Motor neuron (in vitro differentiated cells): ENCODE results near the gene CHST4. TPM values are rescaled to one million over a fixed set of nuclear protein-coding genes. Genes with fewer than 3 reads are reported as not detected.
"Not testable (repeated sequence)": the region's sequence is repeated elsewhere in the genome, so short reads cannot be mapped to it uniquely, and the experiment has no call there.

Experiments
- ATAC-seq, 8 experiments: fragments of 200-7000 bp; cut with Tn5 transposase; replicated peaks in 6 of 8; 2 replicates each; pipeline ENCODE4 v1.8.0; 2021; ENCODE audit warnings: mild to moderate bottlenecking in 8 of 8, moderate library complexity in 8 of 8
- H3K27ac ChIP-seq, 2 donors: fragments of 250-450 bp; sonication (Bioruptor Pico); 2 replicates each; pipeline ENCODE4 v1.9.0; 2021; ENCODE audit warnings: antibody characterized with exemption in 2 of 2, mild to moderate bottlenecking in 2 of 2, moderate library complexity in 1 of 2
- H3K4me1 ChIP-seq, 2 donors: fragments of 250-450 bp; sonication (Bioruptor Pico); replicated peaks in 1 of 2; 2 replicates each; pipeline ENCODE4 v1.6.1; 2021; ENCODE audit warnings: antibody characterized with exemption in 2 of 2, mild to moderate bottlenecking in 2 of 2, moderate library complexity in 1 of 2
- H3K4me3 ChIP-seq, 5 donors: fragments of 250-450 bp; sonication (Bioruptor Pico); 2 replicates each; pipeline ENCODE4 v1.9.0; 2021; ENCODE audit warnings: antibody characterized with exemption in 5 of 5, mild to moderate bottlenecking in 5 of 5, moderate library complexity in 4 of 5
- WGBS, 10 experiments: fragments of 450-650 bp; shearing (Covaris generic); methylation state at CpG; one replicate each; pipeline ENCODE4 v1.0.0; 2022; 5-methylcytosine and 5-hydroxymethylcytosine counted together
- in situ Hi-C, 9 experiments: fragments of 400-800 bp; cut with MboI; loops; one replicate each; pipeline ENCODE4 v1.15.0; 2021; ENCODE audit warnings: low sequenced_read_pairs in 9 of 9, low pct_unique_long_range_greater_than_20kb in 2 of 9; ENCODE audit not compliant: unreplicated experiment in 9 of 9
- total RNA-seq, 8 experiments: library from RNA; unstranded; fragments of 300-600 nt; gene quantifications; 2 replicates each; pipeline versions ENCODE4 v1.2.3 to v1.2.4, GENCODE V29; 2022

Gene CHST4
- total RNA-seq, 8 experiments from 2014 or later: 0.05 to 0.51 (median 0.24) TPM; not detected in 2

GRCh38 chr16:71532366-71532765 lies 6.1 kb downstream of the CHST4 start:
- no peaks in the 10 kb centered on the region for H3K4me1 ChIP-seq
- 0 to 100% (median 67%) methylated on average over 1 to 3 of the region's 3 CpGs; no CpG with 5 or more reads in 5 of the 10 experiments for WGBS, 10 experiments
- H3K4me3 ChIP-seq: no peak overlapping the region
- in situ Hi-C loops: no loop called here
- ATAC-seq: no peak
- no peak overlapping the region for H3K27ac ChIP-seq

- no peak overlapping the region for H3K27ac ChIP-seq
- peak in 3 of 8 experiments; percentile 32 to 79 (median 73) for ATAC-seq
- H3K4me3 ChIP-seq: no peak overlapping the region
- in situ Hi-C loops: no loop called here
- WGBS, 10 experiments: 69 to 100% (median 90%) methylated on average over 3 to 13 of the region's 28 CpGs; no CpG with 5 or more reads in 2 of the 10 experiments
- no peaks in the 10 kb centered on the region for H3K4me1 ChIP-seq
Observed at GRCh38 chr16:71536752-71537499, 10.7 kb downstream of the CHST4 start.

- no peaks in the 10 kb centered on the region for H3K4me1 ChIP-seq
- H3K4me3 ChIP-seq: no peak overlapping the region
- ATAC-seq: peak in 4 of 8 experiments; percentile 54 to 87 (median 72)
- no peak overlapping the region for H3K27ac ChIP-seq
- WGBS, 10 experiments: 0 to 68% (median 53%) methylated on average over 1 to 3 of the region's 6 CpGs; no CpG with 5 or more reads in 6 of the 10 experiments
- in situ Hi-C loops: no loop called here
Observed at GRCh38 chr16:71537643-71538042, 11.4 kb downstream of the CHST4 start.

GRCh38 chr16:71542377-71542776 lies 16.2 kb downstream of the CHST4 start:
- ATAC-seq: peak in 3 of 8 experiments; percentile 85 to 95 (median 87)
- WGBS, 10 experiments: 0 to 93% (median 35%) methylated on average over 2 to 10 of the region's 11 CpGs; no CpG with 5 or more reads in 3 of the 10 experiments
- H3K4me3 ChIP-seq: no peak overlapping the region
- H3K4me1 ChIP-seq: no peaks in the 10 kb centered on the region
- no peak overlapping the region for H3K27ac ChIP-seq
- in situ Hi-C loops: no loop called here

GRCh38 chr16:71547168-71547567 lies 20.9 kb downstream of the CHST4 start:
- ATAC-seq: no peak
- Histone ChIP-seq H3K27ac (no peak overlapping the region), H3K4me3 (no peak overlapping the region), H3K4me1 (no peaks in the 10 kb centered on the region)
- in situ Hi-C loops: no loop called here

- no peak overlapping the region for H3K27ac ChIP-seq
- in situ Hi-C loops: no loop called here
- H3K4me1 ChIP-seq: no peaks in the 10 kb centered on the region
- 0 to 100% (median 20%) methylated on average over 1 to 6 of the region's 6 CpGs; no CpG with 5 or more reads in 1 of the 10 experiments for WGBS, 10 experiments
- H3K4me3 ChIP-seq: no peak overlapping the region
- no peak for ATAC-seq
Observed at GRCh38 chr16:71552698-71553503, 26.7 kb downstream of the CHST4 start.

- ATAC-seq: peak in 1 of 8 experiments; percentile 33
- in situ Hi-C loops: no loop called here
- H3K27ac ChIP-seq: no peak overlapping the region
- 6 to 88% (median 56%) methylated on average over 1 of the region's 1 CpG; no CpG with 5 or more reads in 6 of the 10 experiments for WGBS, 10 experiments
- H3K4me1 ChIP-seq: no peaks in the 10 kb centered on the region
- H3K4me3 ChIP-seq: no peak overlapping the region
Observed at GRCh38 chr16:71555230-71555891, 29.1 kb downstream of the CHST4 start.

GRCh38 chr16:71557299-71557698 lies 31.1 kb downstream of the CHST4 start:
- ATAC-seq: no peak
- no peak overlapping the region for H3K4me3 ChIP-seq
- in situ Hi-C loops: no loop called here
- H3K27ac ChIP-seq: no peak overlapping the region
- WGBS, 10 experiments: 29 to 100% (median 83%) methylated on average over 1 to 3 of the region's 3 CpGs; no CpG with 5 or more reads in 1 of the 10 experiments
- H3K4me1 ChIP-seq: no peaks in the 10 kb centered on the region

GRCh38 chr16:71557954-71558582 lies 31.8 kb downstream of the CHST4 start:
- WGBS, 10 experiments: 0 to 100% (median 31%) methylated on average over 1 to 3 of the region's 3 CpGs; no CpG with 5 or more reads in 1 of the 10 experiments
- Histone ChIP-seq H3K27ac (no peak overlapping the region), H3K4me3 (no peak overlapping the region), H3K4me1 (no peaks in the 10 kb centered on the region)
- in situ Hi-C loops: no loop called here
- no peak for ATAC-seq

GRCh38 chr16:71559855-71560254 lies 33.6 kb downstream of the CHST4 start:
- peaks cover 0 to 6% of the 10 kb centered on the region in 2 donors for H3K4me1 ChIP-seq
- H3K4me3 ChIP-seq: no peak overlapping the region
- no peak overlapping the region for H3K27ac ChIP-seq
- ATAC-seq: no peak
- in situ Hi-C loops: no loop called here

- H3K4me3 ChIP-seq, ATAC-seq, in situ Hi-C loops, H3K27ac ChIP-seq, H3K4me1 ChIP-seq: not testable (repeated sequence)
- WGBS, 10 experiments: 20 to 100% (median 89%) methylated on average over 1 to 6 of the region's 8 CpGs; no CpG with 5 or more reads in 3 of the 10 experiments
Observed at GRCh38 chr16:71561886-71562285, 35.7 kb downstream of the CHST4 start.

- Histone ChIP-seq H3K27ac (no peak overlapping the region), H3K4me1 (peaks cover 0 to 6% of the 10 kb centered on the region in 2 donors), H3K4me3 (no peak overlapping the region)
- no peak for ATAC-seq
- 33 to 100% (median 90%) methylated on average over 1 of the region's 1 CpG; no CpG with 5 or more reads in 3 of the 10 experiments for WGBS, 10 experiments
- in situ Hi-C loops: no loop called here
Observed at GRCh38 chr16:71562552-71562951, 36.3 kb downstream of the CHST4 start.
